GM19023 (cell line): Measurements from ENCODE around the gene ARHGAP21.
"Not testable (repeated sequence)": the region's sequence is repeated elsewhere in the genome, so short reads cannot be mapped to it uniquely, and the experiment has no call there.

Source experiments
- ATAC-seq: cut with Tn5 transposase; IDR thresholded peaks from one replicate; pipeline ENCODE4 v1.9.1; 2021; ENCODE audit warnings: mild to moderate bottlenecking, moderate library complexity; ENCODE audit not compliant: unreplicated experiment

The ARHGAP21 gene

DNA sequence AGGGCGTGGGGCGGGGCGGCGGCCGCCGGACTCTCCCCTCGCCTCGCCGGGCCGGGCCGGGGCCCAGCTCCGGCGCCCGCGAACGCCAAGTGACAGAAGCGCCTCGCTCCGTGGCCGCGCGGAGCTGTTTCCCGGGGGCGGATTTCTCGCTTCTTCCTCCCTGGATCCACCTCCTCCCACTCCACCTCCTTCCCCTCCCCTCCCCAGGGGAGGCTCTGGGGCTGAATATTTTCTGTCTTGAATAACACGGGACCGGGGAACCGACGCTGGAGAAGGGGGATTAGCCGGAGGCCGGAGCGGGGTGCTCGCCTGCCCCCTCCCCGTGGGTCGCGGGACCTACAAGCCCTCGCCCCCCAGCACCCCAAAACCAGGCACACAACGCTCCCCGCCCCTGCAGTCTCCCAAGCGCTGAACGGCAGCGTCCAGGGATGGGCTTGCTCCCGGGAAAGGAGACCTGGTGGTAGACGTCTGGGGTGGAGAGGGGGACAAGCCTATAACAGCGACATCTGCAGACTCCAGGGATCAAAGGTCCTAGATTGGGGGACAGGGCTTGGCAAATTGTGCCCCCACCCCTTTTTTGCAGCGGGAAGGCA is at the start of gene ARHGAP21:
Gene ARHGAP21 (minus strand): TSS at position 100 of the 593 bp plus-strand sequence. CDS start 1,988 bp downstream, outside the sequence.
- ATAC-seq, result peak; percentile 8

DNA sequence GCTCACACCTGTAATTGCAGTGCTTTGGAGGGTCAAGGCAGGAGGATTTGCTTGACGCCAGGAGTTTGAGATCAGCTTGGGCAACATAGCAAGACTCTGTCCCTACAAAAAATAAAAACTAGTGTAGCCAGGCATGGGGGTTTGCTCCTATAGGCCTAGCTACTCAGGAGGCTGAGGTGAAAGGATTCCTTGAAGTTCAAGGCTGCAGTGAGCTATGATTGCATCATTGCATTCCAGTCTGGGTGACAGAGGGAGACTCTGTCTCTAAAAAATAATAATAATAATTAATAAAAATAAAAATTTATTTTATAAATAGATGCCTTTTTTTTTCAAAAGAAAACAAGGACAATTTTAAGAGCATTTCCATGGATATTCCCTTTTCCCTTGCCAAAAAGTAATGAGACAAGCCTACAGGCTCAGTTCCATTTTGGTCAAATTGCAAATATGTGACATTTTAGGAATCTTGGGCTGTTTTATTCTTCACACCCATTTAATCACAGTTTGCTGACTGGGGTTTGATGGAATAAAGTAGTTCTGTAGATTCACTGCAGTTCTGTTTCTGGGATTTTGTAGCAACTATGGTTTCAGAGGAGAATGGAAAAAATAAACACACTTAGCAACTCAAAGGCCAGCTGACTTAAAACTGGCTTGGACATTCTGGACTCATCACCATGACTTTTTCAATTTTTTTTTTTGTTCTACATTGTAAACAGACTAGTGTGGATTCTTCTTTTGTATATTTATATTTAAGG is 48.4 kb upstream of the ARHGAP21 start:
- ATAC-seq, result no peak

DNA sequence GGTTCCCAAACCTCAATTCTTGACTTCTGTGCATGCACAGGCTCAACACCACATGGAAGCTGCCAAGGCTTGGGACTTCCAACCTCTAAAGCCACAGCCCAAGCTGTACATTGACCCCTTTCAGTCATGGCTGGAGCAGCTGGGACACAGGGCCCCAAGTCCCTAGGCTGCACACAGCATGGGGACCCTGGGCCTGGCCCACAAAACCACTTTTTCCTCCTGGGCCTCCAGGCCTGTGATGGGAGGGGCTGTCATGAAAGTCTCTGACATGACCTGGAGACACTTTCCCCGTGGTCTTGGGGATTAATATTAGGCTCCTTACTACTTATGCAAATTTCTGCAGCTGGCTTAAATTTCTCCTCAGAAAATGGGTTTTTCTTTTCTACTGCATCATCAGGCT is 41.3 kb upstream of the ARHGAP21 start:
- not testable (repeated sequence) for ATAC-seq

DNA sequence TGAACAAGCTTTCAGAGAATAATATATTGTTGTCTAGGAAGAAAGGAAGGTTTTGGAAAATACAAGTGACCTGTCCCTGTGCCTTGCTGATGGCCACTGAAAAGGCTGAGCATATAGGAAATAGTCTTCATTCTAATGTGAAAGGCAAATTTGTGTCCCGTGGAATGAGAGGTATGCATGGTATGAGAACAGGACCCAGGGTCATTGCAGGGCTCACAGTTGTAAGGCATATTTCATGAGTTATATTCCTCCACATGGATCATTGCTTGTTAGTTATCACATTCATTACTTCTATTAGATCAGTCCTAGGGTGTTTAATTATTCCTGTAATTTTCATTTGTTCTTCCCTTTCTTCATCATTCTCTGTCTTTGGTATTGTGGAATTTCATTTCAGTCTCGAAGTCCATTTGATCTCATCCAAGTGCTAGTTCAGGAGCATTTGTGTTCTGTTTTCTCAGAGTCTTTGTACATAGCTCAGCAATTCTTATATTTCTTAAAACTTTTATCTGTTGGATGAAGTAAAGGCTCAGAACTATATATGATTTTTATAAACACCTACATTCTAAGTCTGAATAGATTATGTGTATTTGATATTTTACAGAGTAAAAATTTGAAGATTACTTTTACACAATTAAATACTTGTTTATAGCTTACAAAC is 39.4 kb upstream of the ARHGAP21 start:
- ATAC-seq, result no peak

DNA sequence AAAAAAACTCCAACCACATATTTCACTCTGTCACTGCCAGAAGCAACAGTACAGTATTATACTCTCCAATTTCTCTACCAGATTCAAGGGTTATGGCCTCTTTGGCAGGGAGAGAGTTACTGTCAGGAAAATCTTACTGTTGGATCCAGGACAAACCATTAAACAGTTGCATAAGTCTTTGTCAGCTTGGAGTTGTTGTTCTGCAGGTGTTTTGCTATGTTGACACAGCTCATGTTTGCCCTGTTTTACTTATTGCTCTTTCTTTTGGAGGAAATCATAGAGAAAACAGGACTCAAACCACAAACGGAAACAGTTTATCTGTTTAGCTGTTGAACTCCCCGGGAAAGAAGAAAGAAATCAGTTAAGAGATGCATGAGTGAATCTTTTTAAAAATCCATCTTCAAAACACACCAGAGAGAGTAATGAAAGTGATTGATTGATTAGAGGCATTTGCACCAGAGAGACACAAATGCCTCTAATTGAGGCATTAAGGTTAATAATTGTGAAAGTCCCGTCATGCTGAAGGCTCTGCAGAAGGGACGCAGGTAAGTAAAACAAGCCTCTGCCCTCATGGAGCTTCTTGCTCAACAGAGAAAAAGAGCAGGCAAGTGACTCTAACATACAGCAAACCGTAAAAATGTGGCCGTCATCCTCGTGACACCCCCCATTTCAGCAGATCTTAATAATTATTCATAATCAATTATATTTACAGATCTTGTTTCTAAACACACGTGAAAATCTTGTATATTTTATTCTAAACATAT is 38.7 kb upstream of the ARHGAP21 start:
- no peak for ATAC-seq

DNA sequence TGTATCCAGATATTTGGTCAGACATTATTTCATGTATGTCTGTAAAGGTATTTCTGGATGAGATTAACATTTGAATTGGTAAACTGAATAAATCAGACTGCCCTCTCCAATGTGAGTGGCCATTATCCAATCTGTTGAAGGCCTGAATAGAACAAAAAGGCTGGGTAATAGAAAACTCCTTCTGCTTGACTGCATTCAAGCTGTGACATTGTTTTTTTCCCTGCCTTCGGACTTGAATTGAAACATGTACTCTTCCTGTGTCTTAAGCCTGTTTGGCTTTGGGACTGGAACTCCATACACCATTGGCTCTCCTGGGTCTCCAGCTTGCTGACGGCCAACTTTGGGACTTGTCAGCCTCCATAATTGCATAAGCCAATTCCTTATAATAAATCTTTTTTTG is 36.0 kb upstream of the ARHGAP21 start:
- ATAC-seq, result no peak

DNA sequence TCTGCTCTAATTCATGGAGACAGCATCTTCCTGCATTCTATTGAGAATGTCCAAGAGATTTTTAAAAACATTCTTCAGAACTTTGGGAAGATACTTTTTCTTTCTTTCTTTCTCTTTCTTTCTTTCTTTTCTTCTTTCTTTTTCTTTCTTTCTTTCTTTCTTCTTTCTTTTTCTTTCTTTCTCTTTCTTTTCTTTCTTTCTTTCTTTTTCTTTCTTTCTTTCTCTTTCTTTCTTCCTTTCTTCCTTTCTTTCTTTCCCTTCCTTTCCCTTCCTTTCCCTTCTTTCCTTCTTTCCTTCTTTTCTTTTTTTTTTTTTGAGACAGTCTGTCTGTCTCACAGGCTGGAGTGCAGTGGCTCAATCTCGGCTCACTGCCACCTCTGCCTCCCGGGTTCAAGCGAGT is 34.6 kb upstream of the ARHGAP21 start:
- not testable (repeated sequence) for ATAC-seq

DNA sequence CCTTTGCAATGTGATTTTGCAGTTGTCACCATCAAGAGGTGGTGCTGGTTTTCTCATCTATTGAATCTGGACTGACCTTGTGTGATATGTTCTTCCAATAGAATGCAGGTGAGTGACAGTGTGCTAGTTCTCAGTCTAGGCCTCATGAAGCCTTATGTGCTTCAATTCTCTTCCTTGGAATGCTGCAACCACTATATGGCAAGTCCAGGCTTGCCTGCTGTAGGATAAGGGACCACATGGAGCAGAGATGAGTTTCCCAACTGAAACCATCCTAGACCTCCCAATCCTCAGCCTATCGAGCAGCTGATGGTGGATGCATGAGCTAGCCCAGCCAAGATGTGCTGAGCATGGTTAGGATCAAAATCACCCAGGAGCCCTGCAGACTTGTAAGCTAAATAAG is 32.6 kb upstream of the ARHGAP21 start:
- ATAC-seq, result no peak

DNA sequence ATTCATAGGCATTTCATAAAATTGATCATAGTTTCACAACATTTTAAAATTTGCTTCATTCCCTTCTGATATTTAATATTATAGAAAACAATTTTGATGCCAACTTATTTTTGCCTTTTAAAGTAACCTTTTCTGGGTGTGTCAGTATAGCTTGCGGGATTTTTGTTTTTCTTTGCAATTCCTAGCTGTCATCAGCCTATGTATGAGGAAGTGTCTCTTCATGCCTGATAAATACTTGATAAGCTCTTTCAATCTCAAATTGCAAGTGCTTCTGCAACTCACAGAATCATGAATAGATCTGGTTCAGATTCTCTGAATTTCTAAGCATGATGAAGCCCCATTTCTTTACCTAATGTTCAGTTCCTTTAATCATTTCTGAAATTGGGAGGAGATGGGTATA is 28.0 kb upstream of the ARHGAP21 start:
- ATAC-seq, result no peak

DNA sequence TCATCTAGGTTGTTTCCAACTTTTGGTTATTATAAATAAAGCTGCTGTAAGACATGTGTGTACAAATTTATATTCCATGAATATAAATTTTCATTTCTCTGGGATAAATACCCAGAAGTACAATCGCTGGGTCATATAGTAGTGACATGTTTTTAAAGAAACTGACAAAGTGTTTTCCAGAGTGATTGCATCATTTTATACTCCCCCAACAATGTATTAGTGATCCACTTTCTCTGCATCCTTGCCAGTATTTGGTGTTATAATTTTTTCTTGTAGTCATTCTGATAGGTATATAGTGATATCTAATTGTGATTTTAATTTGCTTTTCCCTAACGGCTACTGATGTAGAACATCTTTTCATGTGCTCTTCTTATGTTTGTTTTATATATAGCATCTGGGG is 27.0 kb upstream of the ARHGAP21 start:
- ATAC-seq, result no peak

DNA sequence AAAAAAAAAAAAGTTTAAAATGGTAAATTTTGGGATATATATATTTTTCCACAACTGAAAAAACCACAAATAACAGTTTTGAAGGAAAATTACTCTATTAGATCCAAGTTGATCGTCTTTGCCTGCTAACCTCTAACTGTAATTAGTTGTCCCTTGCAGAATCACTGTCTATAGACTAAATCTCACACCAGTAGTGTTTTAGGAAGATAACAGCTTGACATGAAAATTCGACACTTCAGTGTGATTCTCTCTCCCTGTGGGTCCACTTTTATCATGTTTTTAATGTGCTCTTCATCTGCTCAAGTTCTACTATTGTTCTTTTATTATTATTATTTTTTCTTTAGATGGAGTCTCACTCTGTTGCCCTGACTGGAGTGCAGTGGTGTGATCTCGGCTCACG is 24.5 kb upstream of the ARHGAP21 start:
- no peak for ATAC-seq

DNA sequence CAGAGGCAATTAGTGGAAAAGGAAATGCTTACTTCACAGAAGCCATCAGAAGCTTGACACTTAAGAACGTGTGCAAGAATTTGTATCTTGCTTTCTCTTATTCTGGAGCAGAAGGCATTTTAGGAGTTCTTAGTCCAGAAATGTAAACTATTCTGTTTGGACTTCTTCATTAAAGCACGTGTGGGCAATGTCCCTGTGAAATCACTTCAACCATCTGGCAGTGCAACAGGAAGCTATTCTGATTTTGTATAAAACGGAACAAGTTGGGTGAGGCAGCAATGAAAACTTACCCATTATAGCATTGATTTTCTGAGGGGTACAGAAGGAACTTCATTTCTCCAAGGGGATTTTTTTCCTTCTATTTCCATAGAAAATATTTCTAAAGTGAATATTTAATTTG is 21.3 kb upstream of the ARHGAP21 start:
- no peak for ATAC-seq

DNA sequence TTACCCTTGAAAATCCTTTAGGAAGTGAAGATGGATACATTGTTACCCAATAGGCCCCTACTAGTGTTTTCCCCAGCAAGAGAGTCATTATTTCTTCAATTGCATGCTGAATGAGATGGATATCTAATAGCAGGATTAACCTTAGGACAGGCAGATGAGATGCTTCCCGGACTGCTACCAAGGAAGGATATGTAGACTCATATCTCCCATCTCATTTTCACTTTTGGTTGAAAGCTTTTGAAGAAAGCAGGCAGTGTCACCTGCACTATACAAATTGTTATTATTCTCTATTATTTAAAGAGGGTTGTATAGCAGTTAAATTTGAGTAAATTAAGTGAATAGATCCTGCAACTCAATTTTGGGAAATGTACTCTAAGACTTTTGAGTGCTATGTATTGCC is 17.0 kb upstream of the ARHGAP21 start:
- ATAC-seq, result no peak

DNA sequence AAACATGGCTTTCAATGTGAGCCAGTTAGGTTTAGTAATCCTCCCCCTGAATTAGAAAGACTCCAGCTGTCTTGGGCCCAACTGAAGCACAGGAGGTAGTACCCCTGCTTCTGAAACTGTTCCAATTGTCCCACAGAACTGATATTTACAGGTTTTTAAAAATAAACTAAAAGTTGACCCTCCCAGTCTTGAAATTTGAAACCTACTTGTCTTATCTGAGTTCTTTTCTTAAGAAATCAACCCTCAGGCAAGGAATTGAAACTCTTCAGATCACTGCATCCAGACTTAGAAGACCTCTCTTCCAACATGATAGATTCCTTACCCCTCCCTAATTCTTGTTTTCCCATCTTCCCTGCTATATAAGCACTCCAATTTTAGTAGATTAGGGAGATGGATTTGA is 13.3 kb upstream of the ARHGAP21 start:
- ATAC-seq, result no peak

DNA sequence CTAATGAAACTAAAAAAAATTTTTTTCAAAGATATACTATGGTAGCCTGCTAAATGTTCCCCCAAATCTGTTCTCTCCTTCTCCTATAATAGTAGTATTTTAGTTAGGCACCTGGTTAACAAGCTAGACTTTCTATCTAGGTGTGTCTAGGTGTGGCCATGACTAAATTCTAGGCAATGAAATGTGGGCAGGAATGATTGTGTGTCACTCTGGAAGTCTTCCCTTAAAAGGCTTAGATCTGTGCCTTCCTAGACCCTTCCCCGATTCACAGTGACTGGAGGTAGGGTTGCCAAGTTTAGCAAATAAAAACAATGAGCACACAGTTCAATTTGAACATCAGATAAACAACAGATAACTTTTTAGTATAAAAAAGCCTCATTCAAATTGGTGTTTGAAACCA is 8.3 kb upstream of the ARHGAP21 start:
- no peak for ATAC-seq

DNA sequence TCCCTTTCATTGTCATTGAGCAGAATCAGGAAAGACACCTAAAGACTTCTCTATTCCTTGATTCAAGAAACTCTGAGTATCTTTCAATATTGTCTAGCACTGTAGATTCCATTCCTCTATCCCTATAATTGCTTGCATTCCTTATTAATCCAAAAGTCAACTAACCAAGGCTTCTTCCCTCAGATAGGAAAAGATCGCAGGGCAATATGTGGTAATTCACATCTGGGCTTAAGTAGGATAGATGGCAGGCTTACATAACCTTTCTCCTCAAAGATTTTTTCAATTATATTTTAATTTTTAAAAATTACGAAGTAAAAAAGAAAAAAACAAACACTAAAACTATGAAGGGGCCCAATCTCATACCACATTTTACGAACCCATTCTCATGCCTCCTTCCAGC is 7.1 kb upstream of the ARHGAP21 start:
- ATAC-seq, result no peak

DNA sequence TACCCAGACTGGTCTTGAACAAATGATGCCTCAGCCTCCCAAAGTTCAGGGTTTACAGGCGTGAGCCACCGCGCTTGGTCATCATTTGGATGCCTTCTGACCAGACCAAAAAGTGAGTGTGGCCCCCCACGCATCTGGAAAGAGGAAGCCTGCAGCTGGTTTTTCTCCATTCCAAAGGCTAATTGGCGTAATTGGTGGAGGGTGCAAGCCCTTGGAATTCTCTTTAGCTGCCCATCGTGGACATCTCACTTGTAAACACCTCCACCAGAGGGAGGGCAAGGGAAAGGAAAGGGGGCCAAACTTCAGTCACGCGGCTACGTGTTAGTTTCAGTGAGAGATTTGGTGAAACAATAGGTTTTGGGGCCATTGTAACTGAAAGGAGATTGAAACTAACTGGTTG is 4.1 kb upstream of the ARHGAP21 start:
- ATAC-seq, result no peak

DNA sequence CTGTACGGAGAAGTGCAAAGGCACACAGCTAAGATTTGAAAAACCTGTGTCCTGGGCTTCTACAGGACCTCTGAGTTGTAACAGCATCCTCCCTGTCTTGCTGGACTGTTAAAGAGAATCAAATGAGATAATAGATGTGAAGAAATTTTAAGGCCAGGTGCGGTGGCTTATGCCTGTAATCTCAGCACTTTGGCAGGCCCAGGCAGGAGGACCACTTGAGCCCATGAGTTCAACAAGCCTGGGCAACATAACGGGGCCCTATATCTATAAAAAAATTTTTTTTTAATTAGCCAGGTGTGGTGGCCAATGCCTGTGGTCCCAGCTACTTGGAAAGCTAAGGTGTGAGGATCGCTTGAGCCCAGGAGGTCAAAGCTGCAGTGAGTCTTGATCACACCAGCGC is 2.9 kb upstream of the ARHGAP21 start:
- no peak for ATAC-seq

DNA sequence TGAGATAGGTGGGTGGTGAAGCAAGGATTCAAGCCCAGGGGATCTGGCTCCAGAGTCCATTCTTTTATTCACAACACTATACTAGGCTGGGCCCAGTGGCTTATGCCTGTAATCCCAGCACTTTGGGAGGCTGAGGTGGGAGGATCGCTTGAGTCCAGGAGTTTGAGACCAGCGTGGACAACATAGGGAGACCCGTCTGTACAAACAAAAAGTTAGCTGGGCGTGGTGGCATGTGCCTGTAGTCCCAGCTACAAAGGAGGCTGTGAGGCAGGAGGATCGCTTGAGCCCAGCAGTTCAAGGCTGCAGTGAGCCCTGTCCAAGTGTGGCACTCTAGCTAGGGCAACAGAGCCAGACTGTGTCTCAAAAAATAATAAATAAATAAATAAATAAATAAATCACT is 2.3 kb upstream of the ARHGAP21 start:
- not testable (repeated sequence) for ATAC-seq

DNA sequence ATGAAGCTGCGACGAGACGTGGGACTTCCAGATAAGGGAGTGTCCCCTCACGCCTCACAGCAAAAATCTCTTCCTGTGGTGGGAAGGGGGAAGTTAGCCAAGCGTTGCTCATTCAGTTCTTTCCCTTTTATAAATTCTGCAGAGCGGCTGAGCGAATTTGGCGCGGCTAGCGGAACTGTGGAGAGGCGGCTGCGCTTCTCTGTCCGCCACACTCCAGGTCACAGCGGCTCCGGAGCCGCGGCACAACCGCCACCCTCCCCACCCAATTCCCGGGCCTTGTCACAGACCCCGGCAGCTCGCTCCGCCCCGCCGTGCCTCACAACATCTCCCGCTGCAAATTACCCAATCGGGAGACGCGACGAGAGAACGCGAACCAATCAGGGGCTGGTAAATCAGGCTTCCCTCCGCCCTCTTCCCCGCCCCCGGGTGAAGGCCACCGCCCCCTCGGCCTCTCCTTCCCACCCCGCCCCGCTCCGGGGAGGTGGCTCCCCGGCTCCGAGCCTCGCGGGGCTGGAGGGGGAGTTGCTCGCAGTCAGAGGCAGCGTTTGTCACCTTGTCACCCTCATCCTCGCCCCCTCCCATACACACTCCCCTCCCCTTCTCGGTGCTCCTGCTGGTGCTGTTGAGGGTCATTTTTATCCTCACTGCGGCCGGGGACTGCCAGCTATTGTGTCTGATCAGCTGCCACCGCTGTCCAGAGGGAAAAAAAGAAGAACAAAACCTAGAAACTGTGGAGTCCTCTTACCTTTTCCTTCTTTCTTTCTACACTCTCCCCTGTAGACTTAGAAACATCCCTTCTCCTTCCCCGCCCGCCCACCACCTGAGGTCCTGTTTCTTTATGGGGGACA is 918 bp upstream of the ARHGAP21 start:
- ATAC-seq, result peak; percentile 81

DNA sequence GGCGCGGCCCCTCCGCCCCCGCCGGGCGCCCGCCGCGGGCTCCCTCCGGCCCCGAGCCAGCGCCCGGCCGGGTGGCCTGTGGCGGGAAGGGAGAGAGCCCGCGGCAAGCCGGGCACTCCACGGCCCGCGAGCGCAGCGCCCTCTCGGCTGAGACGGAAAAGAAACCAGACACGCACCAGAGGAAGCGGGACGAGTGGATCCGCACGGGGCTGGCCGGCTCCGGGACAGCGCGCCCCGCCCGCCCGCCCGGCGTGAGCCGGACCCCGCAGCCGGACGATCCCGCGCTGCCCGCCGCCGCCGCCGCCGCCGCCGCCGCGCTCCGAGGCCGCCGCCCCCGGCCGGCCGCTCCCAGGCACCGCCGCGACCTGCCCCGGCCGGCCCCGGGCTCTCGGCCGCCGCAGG is 300 bp downstream of the ARHGAP21 start:
- peak; percentile 19 for ATAC-seq
